ENCODE data around the gene RGS3.

DNA sequence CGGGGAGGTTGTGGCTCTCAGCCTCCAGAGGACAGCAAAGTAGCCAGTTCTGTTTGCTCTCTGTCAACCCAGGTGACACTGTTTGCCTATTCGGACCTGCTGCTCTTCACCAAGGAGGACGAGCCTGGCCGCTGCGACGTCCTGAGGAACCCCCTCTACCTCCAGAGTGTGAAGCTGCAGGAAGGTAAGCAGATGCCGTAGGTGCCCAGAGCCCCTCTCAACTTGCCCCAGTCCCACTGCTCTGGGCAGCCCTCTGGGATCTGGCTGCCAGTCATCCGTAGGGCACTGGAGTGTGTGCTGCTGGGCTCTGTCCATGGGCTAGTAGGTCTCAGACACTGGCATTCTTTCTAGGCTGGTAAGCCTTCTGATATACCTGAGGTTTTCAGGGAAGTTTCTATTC, 59.3 kb downstream of the RGS3 start:
- TF ChIP-seq POLR2A (IDR thresholded peaks at IDR 0.05) = no peak
- TF ChIP-seq, protein P1, sequence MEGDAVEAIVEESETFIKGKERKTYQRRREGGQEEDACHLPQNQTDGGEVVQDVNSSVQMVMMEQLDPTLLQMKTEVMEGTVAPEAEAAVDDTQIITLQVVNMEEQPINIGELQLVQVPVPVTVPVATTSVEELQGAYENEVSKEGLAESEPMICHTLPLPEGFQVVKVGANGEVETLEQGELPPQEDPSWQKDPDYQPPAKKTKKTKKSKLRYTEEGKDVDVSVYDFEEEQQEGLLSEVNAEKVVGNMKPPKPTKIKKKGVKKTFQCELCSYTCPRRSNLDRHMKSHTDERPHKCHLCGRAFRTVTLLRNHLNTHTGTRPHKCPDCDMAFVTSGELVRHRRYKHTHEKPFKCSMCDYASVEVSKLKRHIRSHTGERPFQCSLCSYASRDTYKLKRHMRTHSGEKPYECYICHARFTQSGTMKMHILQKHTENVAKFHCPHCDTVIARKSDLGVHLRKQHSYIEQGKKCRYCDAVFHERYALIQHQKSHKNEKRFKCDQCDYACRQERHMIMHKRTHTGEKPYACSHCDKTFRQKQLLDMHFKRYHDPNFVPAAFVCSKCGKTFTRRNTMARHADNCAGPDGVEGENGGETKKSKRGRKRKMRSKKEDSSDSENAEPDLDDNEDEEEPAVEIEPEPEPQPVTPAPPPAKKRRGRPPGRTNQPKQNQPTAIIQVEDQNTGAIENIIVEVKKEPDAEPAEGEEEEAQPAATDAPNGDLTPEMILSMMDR (IDR thresholded peaks at IDR 0.05) = no peak
